ENCODE measurements around the gene IRAK3. TPM values are rescaled to one million over a fixed set of nuclear protein-coding genes. Genes with fewer than 3 reads are reported as not detected.
"Not testable (repeated sequence)": the region's sequence is repeated elsewhere in the genome, so short reads cannot be mapped to it uniquely, and the experiment has no call there.

IRAK3 gene
- total RNA-seq, 4 donors from 2014 or later, result 4.3 to 7.8 (median 5.4) TPM

DNA sequence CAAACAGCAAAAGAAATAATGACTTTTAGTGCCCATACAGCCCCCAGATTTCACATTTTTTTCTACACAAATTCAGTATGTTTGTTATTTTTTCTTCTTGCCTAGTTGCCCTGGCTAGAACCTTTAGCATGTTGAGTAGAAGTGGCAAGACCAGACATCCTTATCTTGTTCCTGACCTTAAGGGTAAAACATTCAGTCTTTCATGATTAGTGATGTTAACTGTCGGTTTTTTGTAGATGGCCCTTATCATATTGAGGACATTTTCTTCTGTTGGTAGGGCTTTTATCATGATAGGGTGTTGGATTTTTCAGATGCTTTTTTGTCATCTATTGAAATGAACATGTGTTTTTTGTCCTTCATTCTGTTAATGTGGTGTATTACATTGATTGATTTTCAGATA, 17.1 kb downstream of the IRAK3 start:
- ATAC-seq, result no peak
- in situ Hi-C loops (cut with MboI; ENCODE audit: low sequenced_read_pairs in 4 of 4), result no loop called here
- TF ChIP-seq, protein P1, sequence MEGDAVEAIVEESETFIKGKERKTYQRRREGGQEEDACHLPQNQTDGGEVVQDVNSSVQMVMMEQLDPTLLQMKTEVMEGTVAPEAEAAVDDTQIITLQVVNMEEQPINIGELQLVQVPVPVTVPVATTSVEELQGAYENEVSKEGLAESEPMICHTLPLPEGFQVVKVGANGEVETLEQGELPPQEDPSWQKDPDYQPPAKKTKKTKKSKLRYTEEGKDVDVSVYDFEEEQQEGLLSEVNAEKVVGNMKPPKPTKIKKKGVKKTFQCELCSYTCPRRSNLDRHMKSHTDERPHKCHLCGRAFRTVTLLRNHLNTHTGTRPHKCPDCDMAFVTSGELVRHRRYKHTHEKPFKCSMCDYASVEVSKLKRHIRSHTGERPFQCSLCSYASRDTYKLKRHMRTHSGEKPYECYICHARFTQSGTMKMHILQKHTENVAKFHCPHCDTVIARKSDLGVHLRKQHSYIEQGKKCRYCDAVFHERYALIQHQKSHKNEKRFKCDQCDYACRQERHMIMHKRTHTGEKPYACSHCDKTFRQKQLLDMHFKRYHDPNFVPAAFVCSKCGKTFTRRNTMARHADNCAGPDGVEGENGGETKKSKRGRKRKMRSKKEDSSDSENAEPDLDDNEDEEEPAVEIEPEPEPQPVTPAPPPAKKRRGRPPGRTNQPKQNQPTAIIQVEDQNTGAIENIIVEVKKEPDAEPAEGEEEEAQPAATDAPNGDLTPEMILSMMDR (IDR thresholded peaks at IDR 0.05 in 4 of 5, conservative IDR thresholded peaks at IDR 0.05 in 1 of 5), result no peak
- no peak for TF ChIP-seq POLR2A (IDR thresholded peaks at IDR 0.05)
- Histone ChIP-seq H3K4me1 (no peaks in the 10 kb centered on the region), H3K27me3 (no peaks in the 10 kb centered on the region), H3K4me3 (no peak overlapping the region), H3K36me3 (no peaks in the 10 kb centered on the region), H3K9me3 (no peaks in the 10 kb centered on the region), H3K27ac (no peak overlapping the region)
- DNase-seq, result no peak
- intact Hi-C loops (cut with DNase I; ENCODE audit: low total_unique reads), result no loop called here

DNA sequence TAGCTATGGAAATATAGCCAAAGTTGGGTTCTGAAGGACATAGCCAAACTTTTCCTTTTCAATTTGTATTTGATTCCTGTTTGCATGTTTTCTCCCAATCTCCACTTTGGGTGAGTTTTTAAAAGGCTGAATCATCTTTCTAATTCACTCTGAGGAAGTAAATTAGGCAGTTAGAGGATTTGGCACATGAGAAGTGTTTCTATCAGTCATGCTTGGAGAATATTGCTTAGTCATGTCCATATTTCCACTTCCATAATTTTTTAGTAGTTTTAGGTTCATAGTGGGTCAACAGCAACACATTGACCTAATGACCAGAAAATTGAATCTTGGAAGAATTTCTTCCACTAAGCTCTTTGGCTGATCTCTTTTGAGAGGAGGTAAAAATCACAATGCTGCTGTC, 21.8 kb downstream of the IRAK3 start:
- Histone ChIP-seq H3K4me3 (no peak overlapping the region), H3K4me1 (no peaks in the 10 kb centered on the region), H3K9me3 (no peaks in the 10 kb centered on the region), H3K27ac (no peak overlapping the region), H3K36me3 (no peaks in the 10 kb centered on the region), H3K27me3 (no peaks in the 10 kb centered on the region)
- ATAC-seq (no peak), DNase-seq (no peak)
- TF ChIP-seq, protein P1 (IDR thresholded peaks at IDR 0.05 in 4 of 5, conservative IDR thresholded peaks at IDR 0.05 in 1 of 5), result no peak
- TF ChIP-seq POLR2A (IDR thresholded peaks at IDR 0.05), result no peak
- intact Hi-C loops (cut with DNase I; ENCODE audit: low total_unique reads), result no loop called here
- in situ Hi-C loops (cut with MboI; ENCODE audit: low sequenced_read_pairs in 4 of 4), result no loop called here

DNA sequence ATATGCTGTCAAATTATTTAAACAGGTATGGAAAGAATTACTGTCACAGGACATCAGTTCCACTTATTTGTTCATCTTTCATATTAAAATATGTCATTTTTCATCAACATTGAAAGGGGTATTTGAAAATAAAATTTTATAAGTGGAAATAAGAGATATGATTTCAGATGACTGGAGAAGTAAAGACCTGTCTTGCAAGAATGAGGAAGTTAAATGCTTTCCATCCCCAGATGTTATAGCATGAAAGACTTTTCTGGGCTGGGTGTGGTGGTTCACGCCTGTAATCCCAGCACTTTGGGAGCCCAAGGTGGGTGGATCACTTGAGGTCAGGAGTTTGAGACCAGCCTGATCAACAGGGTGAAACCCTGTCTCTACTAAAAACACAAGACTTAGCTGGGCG, 22.6 kb downstream of the IRAK3 start:
- H3K4me1 ChIP-seq; H3K9me3 ChIP-seq; H3K36me3 ChIP-seq; H3K4me3 ChIP-seq; H3K27ac ChIP-seq; H3K27me3 ChIP-seq; ATAC-seq; in situ Hi-C loops (cut with MboI; ENCODE audit: low sequenced_read_pairs in 4 of 4); DNase-seq; intact Hi-C loops (cut with DNase I; ENCODE audit: low total_unique reads): not testable (repeated sequence)

DNA sequence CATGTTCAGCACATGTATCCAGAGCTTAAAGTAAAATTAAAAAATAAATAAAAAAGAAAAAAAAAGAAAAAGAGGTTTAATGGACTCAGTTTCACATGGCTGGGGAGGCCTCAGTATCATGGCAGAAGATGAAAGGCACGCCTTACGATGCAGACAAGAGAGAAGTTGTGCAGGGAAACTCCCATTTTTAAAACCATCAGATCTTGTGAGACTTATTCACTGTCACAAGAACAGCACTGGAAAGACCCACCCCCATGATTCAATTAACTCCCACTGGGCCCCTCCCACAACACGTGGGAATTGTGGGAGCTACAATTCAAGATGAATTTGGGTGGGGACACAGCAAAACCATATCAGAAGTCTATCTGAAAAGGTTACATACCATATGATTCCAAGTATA, 24.0 kb downstream of the IRAK3 start:
- H3K4me1 ChIP-seq; H3K9me3 ChIP-seq; H3K4me3 ChIP-seq; H3K27me3 ChIP-seq; H3K27ac ChIP-seq; H3K36me3 ChIP-seq; DNase-seq; in situ Hi-C loops (cut with MboI; ENCODE audit: low sequenced_read_pairs in 4 of 4); ATAC-seq; intact Hi-C loops (cut with DNase I; ENCODE audit: low total_unique reads): not testable (repeated sequence)

DNA sequence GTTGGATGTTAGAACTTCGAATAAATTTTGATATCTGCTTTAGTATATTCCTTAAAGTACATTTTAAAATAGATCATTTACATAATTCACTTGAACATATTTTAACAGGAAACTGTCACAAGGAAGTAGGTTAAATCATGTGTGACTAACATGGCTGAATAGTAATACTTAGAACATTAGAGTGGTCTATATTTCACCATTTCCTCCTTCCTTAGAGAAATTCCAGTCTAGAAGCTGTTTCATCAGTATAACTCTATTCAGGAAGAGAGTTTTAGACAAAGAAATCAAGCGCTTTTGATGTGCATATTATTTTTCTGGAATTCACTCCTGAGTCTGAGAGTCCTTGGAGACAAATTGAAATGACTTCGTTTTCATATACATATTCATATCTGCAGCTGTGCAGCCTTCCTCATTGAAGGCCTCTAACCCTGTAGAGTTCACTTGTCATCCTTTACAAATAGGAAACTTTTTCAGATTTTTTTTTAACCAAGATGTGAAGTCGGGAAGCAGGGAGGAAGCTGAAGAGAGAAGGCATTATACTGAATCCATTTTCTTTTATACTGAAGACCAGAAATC, 28.4 kb downstream of the IRAK3 start:
- intact Hi-C loops (cut with DNase I; ENCODE audit: low total_unique reads) (no loop called here), in situ Hi-C loops (cut with MboI; ENCODE audit: low sequenced_read_pairs in 4 of 4) (no loop called here)
- DNase-seq (no peak), ATAC-seq (no peak)
- no peak overlapping the region for H3K4me3 ChIP-seq
- peaks cover 0 to 4% of the 10 kb centered on the region in 2 donors for H3K36me3 ChIP-seq
- H3K4me1 ChIP-seq, result no peaks in the 10 kb centered on the region
- no peak overlapping the region for H3K27ac ChIP-seq
- no peaks in the 10 kb centered on the region for H3K9me3 ChIP-seq
- TF ChIP-seq, protein P1 (IDR thresholded peaks at IDR 0.05 in 4 of 5, conservative IDR thresholded peaks at IDR 0.05 in 1 of 5), result no peak
- no peak for TF ChIP-seq POLR2A (IDR thresholded peaks at IDR 0.05)
- no peaks in the 10 kb centered on the region for H3K27me3 ChIP-seq

DNA sequence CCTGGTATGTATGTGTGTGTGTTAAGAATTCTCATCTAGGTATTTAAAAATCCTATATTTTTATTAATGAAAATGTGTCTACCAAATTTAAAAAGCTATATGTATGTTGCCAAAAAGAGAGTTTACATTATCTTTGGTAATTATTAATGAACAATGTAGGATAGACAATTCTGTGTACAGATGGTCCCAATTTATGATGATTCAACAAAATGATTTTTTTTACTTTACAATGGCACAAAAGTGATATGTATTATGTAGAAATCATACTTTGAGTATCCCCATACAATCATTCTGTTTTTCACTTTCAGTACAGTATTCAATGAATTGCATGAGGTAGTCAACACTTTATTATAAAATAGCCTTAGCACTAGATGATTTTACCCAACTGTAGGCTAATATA, 39.4 kb downstream of the IRAK3 start:
- H3K27me3 ChIP-seq, result no peaks in the 10 kb centered on the region
- no peak for TF ChIP-seq POLR2A (IDR thresholded peaks at IDR 0.05)
- TF ChIP-seq, protein P1 (IDR thresholded peaks at IDR 0.05 in 4 of 5, conservative IDR thresholded peaks at IDR 0.05 in 1 of 5), result no peak
- DNase-seq (no peak), ATAC-seq (no peak)
- intact Hi-C loops (cut with DNase I; ENCODE audit: low total_unique reads) (no loop called here), in situ Hi-C loops (cut with MboI; ENCODE audit: low sequenced_read_pairs in 4 of 4) (no loop called here)
- H3K36me3 ChIP-seq, result no peaks in the 10 kb centered on the region
- no peak overlapping the region for H3K4me3 ChIP-seq
- H3K27ac ChIP-seq, result no peak overlapping the region
- no peaks in the 10 kb centered on the region for H3K9me3 ChIP-seq
- H3K4me1 ChIP-seq, result no peaks in the 10 kb centered on the region

Measured in gastrocnemius medialis (tissue), 4 donors.